T-helper 2 cell treated with Interferon-gamma antibody and Interleukin-4, amounts not matched to agents 100 ng/mL and 5 ng/mL, for 36 hours (primary cell): Measurements from ENCODE around the gene TARBP1. TPM values are rescaled to one million over a fixed set of nuclear protein-coding genes. Genes with fewer than 3 reads are reported as not detected.

ENCODE experiments used
- intact Hi-C: fragments of 100-400 bp; cut with micrococcal nuclease; formaldehyde crosslinking; loops from one replicate; pipeline ENCODE4 v1.15.1; 2023
- total RNA-seq: library from RNA; stranded (reverse); gene quantifications from 2 replicates; pipeline ENCODE4 v1.2.3, GENCODE V29; 2022

Gene TARBP1
- total RNA-seq, 1 donor from 2014 or later = 55.8 TPM

- intact Hi-C loops = loop anchor here (1.0 kb wide), 1 partner anchor 17 kb away; the partner anchor contains the start of gene COA6
Measured at GRCh38 chr1:234356615-234357269, 122.2 kb downstream of the TARBP1 start.

- intact Hi-C loops = no loop called here
Measured at GRCh38 chr1:234355782-234356510, 123.0 kb downstream of the TARBP1 start.

- intact Hi-C loops = no loop called here
Measured at GRCh38 chr1:234348964-234349363, 130.0 kb downstream of the TARBP1 start.

GRCh38 chr1:234345237-234345636 lies 133.7 kb downstream of the TARBP1 start:
- intact Hi-C loops = no loop called here

GRCh38 chr1:234342774-234343173 lies 136.2 kb downstream of the TARBP1 start:
- intact Hi-C loops = no loop called here

Other genes with a start within 250 kb of the TARBP1 start
- gene COA6, start 105.7 kb downstream of the TARBP1 start, total RNA-seq = 38.3 and 47.2 TPM in 2 replicates
- 114 and 122 TPM in 2 replicates for gene IRF2BP2, start 131.0 kb upstream of the TARBP1 start, total RNA-seq